Fibroblast of skin of right quadriceps (primary cell): ENCODE results near the gene PTPRM.

Source experiments
- DNase-seq: peaks from one replicate; pipeline ENCODE4 v3.0.0-alpha.2; 2013

PTPRM gene

DNA sequence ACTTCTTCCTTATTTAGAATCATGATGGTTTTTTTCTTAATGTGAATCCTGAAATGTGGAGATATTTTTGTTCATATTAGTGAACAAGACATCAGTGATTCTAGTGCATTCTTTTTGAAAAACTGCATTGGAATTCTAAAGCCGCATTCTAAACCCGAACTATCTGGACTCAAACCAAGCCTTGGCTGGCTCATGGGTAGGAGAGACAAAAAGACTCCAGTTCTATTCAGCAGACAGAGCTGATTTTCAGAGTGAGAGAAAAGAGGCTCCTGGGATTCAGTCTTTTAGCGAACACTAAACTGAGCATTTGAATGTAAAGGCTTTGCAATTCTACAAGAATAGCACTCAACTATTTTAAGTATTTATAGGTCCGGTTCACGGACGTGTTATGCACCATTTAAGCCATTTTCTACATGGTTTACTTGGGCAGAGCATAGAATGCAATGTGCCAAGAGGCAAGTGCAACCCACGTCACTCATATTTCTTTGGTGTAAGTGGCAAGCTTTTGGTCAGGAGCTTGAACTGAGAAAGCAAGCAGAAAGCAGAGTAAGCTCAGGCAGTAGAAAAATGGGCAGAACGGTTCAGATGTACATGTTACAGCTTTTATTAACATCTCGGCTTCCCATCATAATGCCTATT, 814.8 kb downstream of the PTPRM start:
- DNase-seq = peak; percentile 32

DNA sequence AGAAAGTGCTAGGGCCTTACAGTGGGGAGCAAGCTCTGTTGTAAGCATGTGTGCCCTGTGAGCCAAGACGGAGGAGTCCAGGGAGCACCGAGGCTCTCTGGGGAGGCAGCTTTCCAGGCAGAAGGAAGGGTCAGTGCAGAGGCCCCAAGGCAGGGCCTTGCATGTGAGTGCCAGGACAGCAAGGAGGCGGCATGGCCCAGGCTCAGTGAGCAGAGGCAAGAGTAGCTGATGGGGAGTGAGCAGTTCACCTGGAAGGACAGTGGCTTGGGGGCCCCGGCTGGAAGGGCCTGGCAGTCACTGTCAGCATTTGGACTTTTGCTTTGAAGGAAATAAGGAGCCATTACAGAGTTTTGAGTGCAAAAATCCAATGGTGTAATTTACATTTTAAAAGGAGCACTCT, 818.3 kb downstream of the PTPRM start:
- DNase-seq = no peak

DNA sequence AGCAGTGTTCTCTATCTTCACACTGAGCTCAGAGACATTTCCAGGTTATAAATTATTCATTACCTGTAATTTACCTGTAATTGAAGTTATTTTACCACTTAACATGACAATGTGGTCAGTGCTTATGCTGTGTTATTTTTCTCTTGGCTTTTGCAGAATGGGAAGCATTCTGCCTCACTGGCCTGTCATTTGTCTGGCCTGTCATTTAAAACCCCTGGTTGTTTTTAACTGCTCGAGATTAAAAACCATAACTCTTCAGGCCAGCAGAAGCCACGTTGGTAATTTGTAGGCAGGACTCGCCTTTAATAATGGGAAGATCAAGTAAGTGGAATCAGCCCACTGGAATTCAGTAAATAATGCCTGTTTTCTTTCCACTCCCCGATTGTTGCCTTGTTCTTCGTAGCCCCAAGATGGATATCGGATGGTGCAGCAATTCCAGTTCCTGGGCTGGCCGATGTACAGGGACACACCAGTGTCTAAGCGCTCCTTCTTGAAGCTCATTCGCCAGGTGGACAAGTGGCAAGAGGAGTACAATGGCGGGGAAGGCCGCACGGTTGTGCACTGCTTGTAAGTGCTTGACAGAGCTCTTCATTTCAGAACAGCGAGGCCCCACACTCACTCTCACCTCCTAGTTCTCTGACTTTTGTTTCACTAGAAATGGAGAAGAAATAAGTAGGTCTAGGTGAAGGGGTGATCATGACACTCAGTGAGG, 819.7 kb downstream of the PTPRM start:
- no peak for DNase-seq

DNA sequence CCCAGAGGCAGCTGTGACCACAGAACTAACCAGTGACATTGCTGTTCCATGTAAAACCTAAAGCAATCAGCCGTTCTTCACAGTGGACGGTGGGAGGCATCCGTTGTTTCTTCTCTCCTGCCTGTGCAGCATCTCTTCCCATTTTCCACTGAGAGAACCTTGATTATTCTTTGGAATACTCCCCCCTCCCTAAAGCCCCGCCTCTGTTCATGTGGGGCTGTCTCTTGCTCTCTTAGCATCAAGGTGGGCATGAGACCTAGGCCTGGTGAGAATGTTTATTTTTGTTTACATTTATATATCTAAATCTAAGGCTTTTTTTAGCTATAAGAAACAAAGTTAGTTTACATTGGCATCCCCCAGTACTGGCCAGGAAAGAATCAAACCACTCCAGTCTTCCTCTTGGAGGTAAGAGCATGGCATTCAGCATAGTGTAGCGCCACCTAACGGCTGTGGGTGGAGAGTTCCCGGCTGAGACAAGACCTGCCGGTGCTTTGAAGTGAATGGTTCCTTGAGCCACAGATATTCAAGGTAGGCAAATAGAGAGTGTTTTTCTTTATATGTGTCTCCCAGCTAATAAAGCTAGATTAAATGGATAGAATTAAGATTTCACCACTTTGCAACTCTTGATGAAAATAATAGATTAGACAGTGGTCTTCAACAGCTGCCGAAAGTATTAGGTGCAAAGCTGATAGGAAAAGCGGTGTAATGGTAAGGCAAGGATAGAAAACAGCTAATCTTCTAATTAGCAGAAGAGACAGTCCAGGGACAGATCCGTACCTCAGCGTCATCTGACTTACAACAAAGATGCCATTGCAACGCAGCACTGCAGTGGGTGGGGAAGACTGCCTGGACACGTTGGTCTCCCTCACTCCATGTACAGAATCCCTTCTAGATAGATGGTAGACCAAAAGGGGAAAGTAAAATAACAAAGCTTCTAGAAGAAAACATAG, 822.5 kb downstream of the PTPRM start:
- DNase-seq = peak; percentile 62

DNA sequence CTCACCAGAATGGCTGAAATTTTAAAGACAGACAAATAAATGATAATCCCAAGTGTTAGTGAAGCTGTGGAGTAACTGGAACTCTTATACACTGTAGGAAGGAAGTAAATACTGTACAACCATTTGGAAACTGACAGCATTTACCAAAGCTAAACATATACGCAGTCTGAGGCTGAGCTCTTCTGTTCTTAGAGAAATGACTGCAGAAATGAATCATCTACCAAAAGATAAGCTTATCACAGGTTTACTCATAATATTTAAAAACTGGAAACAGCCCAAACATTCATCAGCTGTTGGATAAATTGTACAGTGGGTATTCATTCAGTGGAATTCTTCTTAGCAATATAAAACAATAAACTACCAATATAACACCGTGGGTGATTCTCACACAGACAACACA, 824.0 kb downstream of the PTPRM start:
- no peak for DNase-seq

DNA sequence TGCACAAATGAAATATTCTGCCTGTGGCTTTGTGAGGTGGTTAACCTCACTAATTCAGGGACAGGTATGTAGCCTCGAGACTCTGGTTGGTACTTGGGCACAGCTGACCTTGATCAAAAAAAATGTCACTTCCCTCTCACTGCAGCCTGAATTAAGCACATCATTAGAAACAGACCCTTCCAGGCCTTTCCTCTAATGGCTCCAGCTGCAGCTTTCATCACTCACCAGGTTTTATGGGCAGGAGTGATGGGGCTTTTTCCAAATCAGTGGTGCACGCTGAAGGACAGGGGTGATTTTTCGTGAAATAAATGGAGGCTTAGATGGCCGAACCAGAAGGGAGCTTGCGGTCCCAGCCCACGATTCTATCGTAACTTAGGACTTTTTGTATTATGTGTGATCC, 829.1 kb downstream of the PTPRM start:
- no peak for DNase-seq

DNA sequence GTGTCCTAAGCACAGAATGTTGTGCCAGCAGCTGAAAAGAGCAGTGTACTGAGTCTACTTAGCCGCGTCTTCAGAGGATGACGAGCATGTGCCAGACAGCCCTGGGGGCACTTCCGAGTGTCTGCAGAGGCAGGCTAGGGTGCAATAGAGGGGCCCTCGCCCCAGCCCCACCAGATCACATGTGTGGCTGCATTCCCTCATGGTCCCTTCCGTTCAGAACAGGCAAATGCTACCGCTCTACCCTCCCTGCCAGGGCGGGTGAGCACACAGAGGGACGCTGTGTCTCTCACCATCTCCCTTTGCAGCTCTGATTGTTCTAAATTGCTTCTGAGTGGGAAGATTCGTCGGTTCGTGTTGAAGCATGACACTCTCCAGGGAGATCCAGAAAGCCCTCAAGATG, 829.9 kb downstream of the PTPRM start:
- DNase-seq = no peak

DNA sequence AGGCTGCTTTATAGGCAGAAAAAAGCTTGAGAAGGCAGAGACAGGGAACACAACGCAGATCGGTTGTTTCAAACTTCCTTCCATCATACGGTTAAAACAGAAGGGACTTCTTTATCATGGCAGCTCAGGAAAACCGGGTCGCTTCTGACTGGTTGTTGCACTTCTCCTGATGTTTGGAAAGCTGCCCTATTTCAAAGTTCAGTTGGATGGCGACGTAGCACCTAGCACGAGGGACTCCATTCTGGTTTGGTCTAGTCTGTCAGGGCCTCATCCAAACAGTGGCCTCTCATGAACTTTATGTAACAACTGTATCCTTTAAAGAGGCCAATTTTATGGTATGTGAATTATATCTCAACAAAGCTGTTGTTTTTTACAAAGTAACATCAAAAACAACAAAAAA, 832.0 kb downstream of the PTPRM start:
- no peak for DNase-seq

DNA sequence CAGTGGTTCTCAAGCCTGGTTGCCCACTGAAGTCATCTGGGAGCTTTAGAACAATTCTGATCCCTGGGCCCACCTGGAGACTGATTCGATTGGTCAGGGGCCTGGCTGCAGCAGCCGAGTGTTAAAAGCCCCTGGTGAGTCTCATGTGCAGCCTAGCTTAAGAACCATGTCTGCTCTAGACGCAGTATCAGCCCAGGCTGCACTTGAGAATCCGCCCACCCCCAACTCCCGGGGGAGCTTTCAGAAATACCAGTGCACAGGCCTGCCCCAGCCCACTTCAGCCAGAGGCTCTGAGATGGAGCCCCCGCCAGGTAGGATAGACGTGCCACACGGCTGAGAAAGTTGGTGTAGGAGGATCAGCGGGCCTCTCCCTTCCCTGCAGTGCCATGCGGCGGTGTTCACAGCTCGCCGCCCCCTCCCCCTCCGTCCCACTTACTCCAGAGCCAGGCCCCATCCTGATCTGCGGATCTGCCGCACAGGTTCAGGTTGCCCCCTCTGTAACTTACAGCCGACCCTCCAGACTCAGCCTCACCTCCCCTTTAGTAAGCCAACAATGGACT, 833.2 kb downstream of the PTPRM start:
- no peak for DNase-seq

DNA sequence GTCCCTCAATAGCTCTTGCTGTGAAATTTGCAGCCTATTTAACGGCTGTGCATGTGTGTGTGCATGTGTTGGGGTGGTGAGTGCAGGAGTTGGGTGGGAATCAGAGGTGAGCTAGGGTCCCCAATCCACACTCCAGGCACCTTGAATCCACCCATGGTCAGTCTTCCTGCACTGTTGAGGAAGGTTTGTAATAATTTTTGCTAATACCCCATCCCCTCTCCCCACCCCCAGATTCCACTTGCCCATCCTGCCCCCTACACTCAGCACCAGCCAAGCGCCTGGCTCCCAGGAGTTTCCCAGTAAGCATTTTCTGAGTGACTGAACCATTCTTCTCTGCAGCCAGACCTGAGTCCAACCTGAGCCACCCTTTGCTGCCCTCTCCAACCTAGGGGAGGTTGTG, 833.7 kb downstream of the PTPRM start:
- no peak for DNase-seq

DNA sequence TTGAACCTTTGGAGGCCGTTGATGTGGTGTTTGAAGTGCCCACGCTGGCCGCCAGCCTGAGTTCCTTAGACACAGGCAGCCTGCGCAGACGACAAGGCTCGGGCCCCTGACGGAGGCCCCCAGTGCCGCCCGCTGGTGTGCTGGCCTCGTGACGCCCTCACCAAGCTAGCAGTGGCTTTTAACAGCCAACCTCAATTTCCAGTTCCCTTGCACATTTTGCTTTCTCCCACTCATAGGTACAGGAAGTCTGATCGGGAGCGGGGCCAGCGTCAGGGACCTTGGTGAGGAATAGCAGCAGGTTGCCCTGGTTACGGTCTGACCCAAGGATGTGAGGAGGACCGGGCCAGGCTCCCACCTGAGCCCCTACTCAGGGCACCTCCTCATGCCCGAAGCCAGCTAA, 834.5 kb downstream of the PTPRM start:
- no peak for DNase-seq

DNA sequence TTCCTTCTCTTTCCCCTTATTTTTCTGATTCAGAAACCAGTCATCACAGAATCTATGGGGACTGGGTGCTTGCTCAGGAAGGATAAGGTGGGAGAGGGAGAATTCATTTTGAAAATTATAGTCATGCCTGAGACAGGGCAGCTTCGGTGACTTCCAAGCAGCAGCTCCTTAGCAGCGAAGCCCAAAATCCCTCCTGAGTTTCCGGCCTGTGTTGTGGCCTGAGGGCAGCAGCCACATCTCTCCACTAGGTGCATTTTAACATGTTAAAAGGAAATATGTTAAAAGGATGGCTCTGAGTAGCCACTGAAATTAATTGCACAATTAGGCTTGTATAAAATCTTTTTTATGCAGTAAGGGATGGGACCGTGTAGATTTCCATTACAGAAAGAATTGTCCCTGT, 835.1 kb downstream of the PTPRM start:
- no peak for DNase-seq

DNA sequence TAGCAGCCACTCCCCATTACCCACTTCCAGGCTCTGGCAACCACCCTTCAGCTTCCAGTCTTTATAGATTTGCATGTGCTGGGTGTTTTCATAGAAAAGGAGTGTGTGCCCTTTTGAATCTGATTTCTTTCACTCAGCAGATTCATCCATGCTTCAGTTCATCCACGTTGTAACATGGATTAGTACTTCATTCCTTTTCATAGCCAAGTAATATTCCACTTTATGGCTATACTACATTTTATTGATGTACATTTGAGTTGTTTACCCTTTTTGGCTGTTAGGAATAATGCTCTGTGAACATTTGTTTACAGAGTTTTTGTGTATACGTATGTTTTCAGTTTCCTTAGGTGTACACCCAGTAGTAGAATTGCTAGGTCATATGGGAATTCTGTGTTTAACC, 836.6 kb downstream of the PTPRM start:
- DNase-seq = no peak

DNA sequence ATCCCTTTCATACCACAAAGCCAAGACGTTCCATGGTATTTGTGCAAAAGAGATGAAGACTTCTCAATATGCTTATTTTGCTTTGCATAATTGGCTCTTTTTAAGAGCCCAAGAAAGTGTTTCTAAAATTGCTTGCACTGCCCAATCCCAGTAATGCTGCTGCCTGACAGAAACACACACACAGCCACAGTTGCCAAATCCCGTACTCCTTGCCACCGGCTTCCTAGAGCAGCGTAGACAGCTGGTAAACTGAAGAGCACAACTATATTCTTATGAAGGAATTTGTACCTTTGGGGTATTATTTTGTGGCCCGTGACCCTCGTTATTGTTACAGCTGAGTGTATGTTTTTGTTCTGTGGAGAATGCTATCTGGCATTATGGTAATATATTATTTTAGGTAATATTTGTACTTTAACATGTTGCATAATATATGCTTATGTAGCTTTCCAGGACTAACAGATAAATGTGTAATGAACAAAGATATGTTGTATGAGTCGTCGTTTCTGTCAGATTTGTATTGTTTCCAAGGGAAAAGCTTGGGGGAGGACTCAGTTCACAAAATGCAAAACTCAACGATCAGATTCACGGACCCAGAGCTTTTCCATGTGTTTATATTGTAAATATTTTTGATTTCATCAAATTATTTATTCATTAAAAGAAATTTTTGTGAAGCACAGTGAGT, 839.2 kb downstream of the PTPRM start:
- DNase-seq = peak; percentile 12

DNA sequence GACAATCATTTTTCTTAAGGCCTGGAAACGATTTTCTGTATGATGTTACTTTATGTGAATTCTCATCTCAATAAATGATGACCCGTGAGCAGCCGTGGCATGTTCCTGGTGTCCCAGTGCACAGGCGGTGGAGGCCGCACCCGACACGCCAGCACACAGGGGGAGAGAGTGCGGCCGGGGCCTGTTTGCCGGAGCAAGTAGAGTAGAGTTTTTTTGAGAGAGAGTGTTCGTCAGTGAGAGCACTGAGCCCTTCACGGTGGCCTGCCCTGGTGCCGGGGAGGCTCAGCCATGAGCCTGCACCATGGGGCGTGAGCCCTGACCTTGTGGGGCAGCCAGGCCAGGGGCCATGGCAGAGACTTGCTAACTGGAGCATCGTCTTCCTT, 839.7 kb downstream of the PTPRM start:
- DNase-seq = no peak

DNA sequence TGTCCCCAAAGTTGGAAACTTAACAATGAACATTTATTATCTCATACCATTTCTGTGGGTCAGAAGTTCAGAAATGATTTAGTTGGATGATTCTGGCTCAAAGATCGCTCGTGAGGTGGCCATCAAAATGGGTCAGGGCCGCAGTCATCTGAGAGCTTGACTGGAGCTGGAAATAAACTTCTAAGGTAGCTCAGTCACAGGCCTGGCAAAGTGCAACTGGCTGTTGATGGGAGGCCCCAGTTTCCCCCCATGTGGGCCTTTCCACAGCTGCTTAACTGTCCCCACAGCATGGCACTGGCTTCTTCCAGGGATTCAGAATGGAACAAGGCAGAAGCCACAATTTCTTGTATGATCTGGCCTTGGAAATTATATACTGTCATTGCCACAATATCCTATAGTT, 842.0 kb downstream of the PTPRM start:
- no peak for DNase-seq

DNA sequence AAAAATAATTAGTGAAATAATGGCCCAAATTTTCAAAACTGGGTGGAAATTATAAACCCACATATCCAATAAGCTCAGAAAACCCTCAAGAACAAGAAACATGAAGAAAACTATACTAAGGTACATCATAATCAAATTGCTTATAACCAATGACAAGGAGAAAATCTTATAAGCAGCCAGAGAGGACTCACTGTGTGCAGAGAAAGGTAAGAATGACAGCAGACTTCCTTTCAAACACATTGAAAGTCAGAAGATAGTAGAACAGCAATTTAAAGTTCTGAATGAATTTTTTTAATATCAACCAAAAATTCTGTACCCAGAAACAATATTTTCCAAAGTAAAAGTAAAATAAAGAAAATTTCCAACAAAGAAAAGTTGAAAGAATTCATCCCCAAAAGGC, 844.4 kb downstream of the PTPRM start:
- no peak for DNase-seq

DNA sequence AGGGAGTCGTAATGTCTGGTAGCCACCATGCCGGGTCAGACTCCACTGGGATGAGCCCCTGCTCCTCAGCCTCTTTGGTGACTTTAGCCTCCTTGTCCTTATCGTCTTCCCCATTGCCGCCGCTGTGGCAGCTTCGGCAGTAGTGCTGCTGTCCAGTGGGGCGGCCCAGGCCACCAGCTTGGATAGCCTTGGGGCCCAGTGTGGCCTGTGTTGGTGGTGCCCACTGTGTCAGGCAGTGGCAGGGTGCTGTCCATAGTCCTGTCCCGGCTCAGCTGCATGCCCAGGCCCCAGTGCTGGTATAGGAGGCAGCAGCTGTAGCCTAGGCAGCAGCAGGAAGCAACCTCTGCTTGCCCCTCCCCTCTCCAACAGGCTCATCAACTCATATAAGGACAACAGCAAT, 845.0 kb downstream of the PTPRM start:
- DNase-seq = no peak

DNA sequence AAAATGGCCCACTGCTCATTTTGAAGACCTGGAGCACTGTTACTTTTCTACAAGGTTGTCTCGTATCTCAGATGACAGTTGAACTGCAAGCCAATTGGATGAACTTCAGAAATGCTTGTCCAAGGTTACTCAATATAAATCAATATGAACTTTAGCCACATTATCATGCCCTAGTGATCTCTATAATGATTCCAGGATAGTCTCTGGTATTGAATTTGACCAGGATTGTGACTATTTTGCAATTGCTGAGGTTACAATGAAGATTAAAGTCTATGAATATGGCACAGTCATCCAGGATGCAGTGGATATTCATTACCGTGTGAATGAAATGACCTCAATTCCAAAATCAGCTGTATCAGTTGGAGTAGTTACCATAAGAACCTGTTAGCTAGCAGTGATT, 846.1 kb downstream of the PTPRM start:
- no peak for DNase-seq

DNA sequence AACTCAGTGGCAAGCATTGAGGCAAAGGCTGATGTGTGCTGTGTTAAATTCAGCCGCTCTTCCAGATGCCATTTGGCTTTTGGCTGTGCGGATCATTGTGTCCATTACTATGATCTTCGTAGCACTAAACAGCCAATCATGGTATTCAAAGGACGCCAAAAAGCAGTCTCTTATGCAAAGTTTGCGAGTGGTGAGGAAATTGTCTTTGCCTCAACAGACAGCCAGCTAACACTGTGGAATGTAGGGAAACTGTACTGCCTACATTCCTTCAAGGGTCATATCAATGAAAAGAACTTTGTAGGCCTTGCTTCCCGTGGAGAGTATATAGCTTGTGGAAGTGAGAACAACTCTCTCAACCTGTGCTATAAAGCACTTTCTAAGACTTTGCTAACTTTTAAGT, 846.6 kb downstream of the PTPRM start:
- no peak for DNase-seq

DNA sequence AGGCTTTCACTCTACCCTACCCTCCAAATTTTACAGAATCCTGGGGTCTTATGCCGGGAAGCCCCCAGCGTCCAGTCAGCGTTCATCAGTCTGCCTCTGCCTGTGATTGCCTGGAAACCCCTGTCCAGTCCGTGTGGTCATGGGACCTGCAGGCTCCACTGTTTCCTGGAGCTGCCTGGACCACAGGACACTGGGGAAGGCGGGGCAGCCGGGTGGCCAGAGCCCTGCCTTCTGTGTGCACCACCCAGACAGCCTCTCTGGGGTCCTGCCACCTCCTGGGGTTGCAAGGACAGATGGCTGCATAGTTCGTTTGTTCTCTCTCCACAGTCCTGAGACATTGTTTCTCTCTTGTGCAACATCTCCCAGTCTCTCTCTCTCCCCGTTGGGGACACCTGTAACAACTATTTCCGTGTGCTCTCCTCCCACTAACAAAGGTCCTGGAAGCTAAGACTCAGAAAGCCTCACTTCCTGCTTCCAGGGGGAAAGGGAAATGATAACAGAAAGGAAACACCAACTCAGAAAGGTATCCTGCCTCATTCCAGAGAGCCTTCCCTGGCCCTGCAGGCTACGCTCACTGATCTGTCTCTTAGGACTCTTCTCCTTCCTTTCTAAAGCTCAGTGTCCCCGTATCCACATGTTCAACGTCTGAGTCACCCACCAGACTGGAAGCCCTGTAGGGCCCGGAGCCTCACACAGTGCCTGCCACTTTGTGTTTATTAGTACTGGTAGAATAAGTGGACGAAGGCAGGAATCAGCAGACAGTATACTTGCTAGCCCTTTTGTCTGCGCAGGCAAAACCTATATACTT, 849.3 kb downstream of the PTPRM start:
- DNase-seq = peak; percentile 5

DNA sequence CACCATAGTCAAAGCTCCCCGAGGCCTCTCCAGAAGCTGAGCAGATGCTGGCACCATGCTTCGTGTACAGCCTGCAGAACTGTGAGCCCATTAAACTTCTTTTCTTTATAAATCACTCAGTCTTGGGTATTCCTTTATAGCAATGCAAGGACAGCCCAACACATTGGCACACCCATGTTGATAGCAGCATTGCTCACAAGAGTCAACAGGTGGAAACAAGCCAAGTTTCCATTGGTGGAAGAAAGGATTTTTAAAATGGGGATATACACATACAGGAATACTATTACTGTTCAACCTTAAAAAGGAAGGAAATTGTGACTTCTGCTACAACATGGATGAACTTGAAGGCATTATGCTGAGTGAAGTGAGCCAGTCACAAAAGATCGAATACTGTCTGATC, 855.3 kb downstream of the PTPRM start:
- no peak for DNase-seq
